ENCODE results near the gene GALNT9.

Gene GALNT9

GRCh38 chr12:132166093-132166492 lies 163.3 kb downstream of the GALNT9 start:
- DNase-seq: no peak

GRCh38 chr12:132165584-132165983 lies 163.8 kb downstream of the GALNT9 start:
- no peak for DNase-seq

- no peak for DNase-seq
These were observed 165.0 kb downstream of the GALNT9 start for GRCh38 chr12:132164426-132164825.

GRCh38 chr12:132163911-132164288 lies 165.5 kb downstream of the GALNT9 start:
- DNase-seq: no peak

GRCh38 chr12:132163041-132163910 lies 166.1 kb downstream of the GALNT9 start:
- DNase-seq: no peak

GRCh38 chr12:132162508-132163031 lies 166.8 kb downstream of the GALNT9 start:
- no peak for DNase-seq

- no peak for DNase-seq
These were observed 167.4 kb downstream of the GALNT9 start for GRCh38 chr12:132161796-132162507.

- no peak for DNase-seq
These were observed 168.2 kb downstream of the GALNT9 start for GRCh38 chr12:132161036-132161781.

GRCh38 chr12:132160601-132161035 lies 168.8 kb downstream of the GALNT9 start:
- no peak for DNase-seq

GRCh38 chr12:132160016-132160415 lies 169.4 kb downstream of the GALNT9 start:
- no peak for DNase-seq

GRCh38 chr12:132159555-132160003 lies 169.8 kb downstream of the GALNT9 start:
- no peak for DNase-seq

- DNase-seq: no peak
These were observed 170.5 kb downstream of the GALNT9 start for GRCh38 chr12:132158677-132159554.

GRCh38 chr12:132157733-132158409 lies 171.5 kb downstream of the GALNT9 start:
- DNase-seq: no peak

- DNase-seq: no peak
These were observed 172.6 kb downstream of the GALNT9 start for GRCh38 chr12:132156573-132157325.

- DNase-seq: no peak
These were observed 173.4 kb downstream of the GALNT9 start for GRCh38 chr12:132155771-132156572.

GRCh38 chr12:132154941-132155770 lies 174.2 kb downstream of the GALNT9 start:
- DNase-seq: no peak

- no peak for DNase-seq
These were observed 175.0 kb downstream of the GALNT9 start for GRCh38 chr12:132154341-132154761.

GRCh38 chr12:132153501-132154340 lies 175.7 kb downstream of the GALNT9 start:
- no peak for DNase-seq
